IgD-negative memory B cell (primary cell): Measurements from ENCODE around the gene AKAP8L. TPM values are rescaled to one million over a fixed set of nuclear protein-coding genes. Genes with fewer than 3 reads are reported as not detected.
"Not testable (repeated sequence)": the region's sequence is repeated elsewhere in the genome, so short reads cannot be mapped to it uniquely, and the experiment has no call there.

ENCODE experiments used
- H3K27ac Mint-ChIP-seq, 3 donors: one replicate each; pipeline ENCODE4 v1.8.0; 2020 to 2022; ENCODE audit warnings: mild to moderate bottlenecking in 3 of 3, mixed read lengths in 3 of 3, moderate library complexity in 1 of 3
- H3K27me3 Mint-ChIP-seq: one replicate; pipeline ENCODE4 v1.8.0; 2021; ENCODE audit warnings: mixed read lengths
- H3K36me3 Mint-ChIP-seq: one replicate; pipeline ENCODE4 v1.8.0; 2020; ENCODE audit warnings: mild to moderate bottlenecking, mixed read lengths
- H3K4me1 Mint-ChIP-seq, 3 donors: one replicate each; pipeline ENCODE4 v1.8.0; 2020 to 2022; ENCODE audit warnings: mixed read lengths in 3 of 3, mild to moderate bottlenecking in 1 of 3
- H3K4me3 Mint-ChIP-seq, 4 donors: one replicate each; pipeline ENCODE4 v1.8.0; 2020 to 2022; ENCODE audit warnings: mild to moderate bottlenecking in 4 of 4, mixed read lengths in 4 of 4, moderate library complexity in 3 of 4
- H3K9me3 Mint-ChIP-seq, 3 donors: one replicate each; pipeline ENCODE4 v1.8.0; 2020 to 2021; ENCODE audit warnings: mixed read lengths in 3 of 3, mild to moderate bottlenecking in 1 of 3
- polyA plus RNA-seq: library from polyadenylated mRNA; unstranded; fragments of 300-500 nt; fragmentation: Illumina TruSeq; gene quantifications from one replicate; pipeline ENCODE4 v1.2.3, GENCODE V29; 2021

The AKAP8L gene
- polyA plus RNA-seq, 1 donor from 2014 or later: 99.6 TPM

GRCh38 chr19:15374796-15375440 is 43.9 kb downstream of the AKAP8L start:
- Mint-ChIP-seq H3K4me1 (peaks cover 18 to 28% (median 25%) of the 10 kb centered on the region in 3 donors), H3K27ac (no peak overlapping the region), H3K36me3 (no peaks in the 10 kb centered on the region), H3K27me3 (no peaks in the 10 kb centered on the region), H3K4me3 (peak overlapping the region in 2 of 4 donors; percentile 9 to 42), H3K9me3 (no peaks in the 10 kb centered on the region)

- Mint-ChIP-seq H3K27ac (no peak overlapping the region), H3K36me3 (no peaks in the 10 kb centered on the region), H3K4me3 (peak overlapping the region in 1 of 4 donors; percentile 42), H3K9me3 (no peaks in the 10 kb centered on the region), H3K4me1 (peaks cover 18 to 28% (median 20%) of the 10 kb centered on the region in 3 donors), H3K27me3 (no peaks in the 10 kb centered on the region)
These were observed 44.6 kb downstream of the AKAP8L start for GRCh38 chr19:15374105-15374651.

GRCh38 chr19:15373644-15374043 is 45.1 kb downstream of the AKAP8L start:
- peaks cover 18 to 28% (median 20%) of the 10 kb centered on the region in 3 donors for H3K4me1 Mint-ChIP-seq
- no peaks in the 10 kb centered on the region for H3K27me3 Mint-ChIP-seq
- no peaks in the 10 kb centered on the region for H3K9me3 Mint-ChIP-seq
- peak overlapping the region in 1 of 3 donors; percentile 29 for H3K27ac Mint-ChIP-seq
- no peaks in the 10 kb centered on the region for H3K36me3 Mint-ChIP-seq
- peak overlapping the region in 1 of 4 donors; percentile 42 for H3K4me3 Mint-ChIP-seq

GRCh38 chr19:15372891-15373301 is 45.9 kb downstream of the AKAP8L start:
- H3K27me3 Mint-ChIP-seq: no peaks in the 10 kb centered on the region
- peaks cover 13 to 24% (median 14%) of the 10 kb centered on the region in 3 donors for H3K4me1 Mint-ChIP-seq
- peaks cover 2% of the 10 kb centered on the region for H3K36me3 Mint-ChIP-seq
- H3K9me3 Mint-ChIP-seq: no peaks in the 10 kb centered on the region
- peak overlapping the region in 1 of 3 donors; percentile 29 for H3K27ac Mint-ChIP-seq
- no peak overlapping the region for H3K4me3 Mint-ChIP-seq

- peaks cover 10 to 19% (median 12%) of the 10 kb centered on the region in 3 donors for H3K4me1 Mint-ChIP-seq
- no peaks in the 10 kb centered on the region for H3K27me3 Mint-ChIP-seq
- H3K27ac Mint-ChIP-seq: peak overlapping the region in 1 of 3 donors; percentile 53
- no peaks in the 10 kb centered on the region for H3K9me3 Mint-ChIP-seq
- H3K36me3 Mint-ChIP-seq: peaks cover 3% of the 10 kb centered on the region
- H3K4me3 Mint-ChIP-seq: no peak overlapping the region
These were observed 46.3 kb downstream of the AKAP8L start for GRCh38 chr19:15372470-15372869.

GRCh38 chr19:15371786-15372380 is 46.9 kb downstream of the AKAP8L start:
- Mint-ChIP-seq H3K27ac (no peak overlapping the region), H3K9me3 (no peaks in the 10 kb centered on the region), H3K4me3 (no peak overlapping the region), H3K36me3 (peaks cover 3% of the 10 kb centered on the region), H3K4me1 (peaks cover 6 to 15% (median 9%) of the 10 kb centered on the region in 3 donors), H3K27me3 (no peaks in the 10 kb centered on the region)

- Mint-ChIP-seq H3K27me3 (no peaks in the 10 kb centered on the region), H3K9me3 (no peaks in the 10 kb centered on the region), H3K36me3 (peaks cover 5% of the 10 kb centered on the region), H3K4me3 (no peak overlapping the region), H3K4me1 (peaks cover 2 to 10% (median 3%) of the 10 kb centered on the region in 3 donors), H3K27ac (peak overlapping the region in 1 of 3 donors; percentile 31)
These were observed 47.7 kb downstream of the AKAP8L start for GRCh38 chr19:15371119-15371518.

GRCh38 chr19:15369594-15369891 is 49.2 kb downstream of the AKAP8L start:
- Mint-ChIP-seq H3K36me3 (peaks cover 5% of the 10 kb centered on the region), H3K4me1 (peaks cover 0 to 6% (median 0%) of the 10 kb centered on the region in 3 donors), H3K27ac (peak overlapping the region in 1 of 3 donors; percentile 5)

GRCh38 chr19:15368798-15369593 is 49.8 kb downstream of the AKAP8L start:
- H3K9me3 Mint-ChIP-seq: no peaks in the 10 kb centered on the region
- no peaks in the 10 kb centered on the region for H3K27me3 Mint-ChIP-seq
- peaks cover 5% of the 10 kb centered on the region for H3K36me3 Mint-ChIP-seq
- H3K4me3 Mint-ChIP-seq: no peak overlapping the region
- H3K4me1 Mint-ChIP-seq: peaks cover 0 to 6% (median 0%) of the 10 kb centered on the region in 3 donors
- H3K27ac Mint-ChIP-seq: no peak overlapping the region

More at GRCh38 chr19:15369594-15369891, 49.2 kb downstream of the AKAP8L start:
- no peaks in the 10 kb centered on the region for H3K9me3 Mint-ChIP-seq
- H3K4me3 Mint-ChIP-seq: no peak overlapping the region
- no peaks in the 10 kb centered on the region for H3K27me3 Mint-ChIP-seq

GRCh38 chr19:15368051-15368632 is 50.6 kb downstream of the AKAP8L start:
- H3K27me3 Mint-ChIP-seq: no peaks in the 10 kb centered on the region
- no peaks in the 10 kb centered on the region for H3K9me3 Mint-ChIP-seq
- H3K4me3 Mint-ChIP-seq: no peak overlapping the region
- peaks cover 0 to 4% (median 0%) of the 10 kb centered on the region in 3 donors for H3K4me1 Mint-ChIP-seq
- peaks cover 5% of the 10 kb centered on the region for H3K36me3 Mint-ChIP-seq
- H3K27ac Mint-ChIP-seq: peak overlapping the region; percentile 60 to 80 (median 78)

GRCh38 chr19:15367439-15367838 is 51.3 kb downstream of the AKAP8L start:
- H3K9me3 Mint-ChIP-seq: no peaks in the 10 kb centered on the region
- peaks cover 0 to 1% (median 0%) of the 10 kb centered on the region in 3 donors for H3K4me1 Mint-ChIP-seq
- no peak overlapping the region for H3K4me3 Mint-ChIP-seq
- no peaks in the 10 kb centered on the region for H3K27me3 Mint-ChIP-seq
- H3K36me3 Mint-ChIP-seq: peaks cover 5% of the 10 kb centered on the region
- H3K27ac Mint-ChIP-seq: peak overlapping the region in 2 of 3 donors; percentile 60 to 80

GRCh38 chr19:15365264-15365663 is 53.5 kb downstream of the AKAP8L start:
- Mint-ChIP-seq H3K9me3 (no peaks in the 10 kb centered on the region), H3K4me1 (peaks cover 0 to 4% (median 3%) of the 10 kb centered on the region in 3 donors), H3K4me3 (no peak overlapping the region), H3K27ac (peak overlapping the region in 1 of 3 donors; percentile 53), H3K27me3 (no peaks in the 10 kb centered on the region), H3K36me3 (peaks cover 5% of the 10 kb centered on the region)

GRCh38 chr19:15363791-15364190 is 55.0 kb downstream of the AKAP8L start:
- H3K36me3 Mint-ChIP-seq, H3K4me3 Mint-ChIP-seq, H3K27me3 Mint-ChIP-seq, H3K9me3 Mint-ChIP-seq, H3K4me1 Mint-ChIP-seq: not testable (repeated sequence)
- peak overlapping the region in 1 of 3 donors; percentile 38 for H3K27ac Mint-ChIP-seq

GRCh38 chr19:15363048-15363447 is 55.7 kb downstream of the AKAP8L start:
- peaks cover 10% of the 10 kb centered on the region for H3K36me3 Mint-ChIP-seq

GRCh38 chr19:15360015-15360414 is 58.8 kb downstream of the AKAP8L start:
- not testable (repeated sequence) for H3K4me1 Mint-ChIP-seq, H3K9me3 Mint-ChIP-seq, H3K27me3 Mint-ChIP-seq
- peak overlapping the region in 1 of 3 donors; percentile 56 for H3K27ac Mint-ChIP-seq
- H3K36me3 Mint-ChIP-seq: peaks cover 13% of the 10 kb centered on the region
- H3K4me3 Mint-ChIP-seq: peak overlapping the region in 1 of 4 donors; percentile 54

More at GRCh38 chr19:15363048-15363447, 55.7 kb downstream of the AKAP8L start:
- H3K27me3 Mint-ChIP-seq, H3K4me1 Mint-ChIP-seq, H3K27ac Mint-ChIP-seq, H3K9me3 Mint-ChIP-seq, H3K4me3 Mint-ChIP-seq: not testable (repeated sequence)
